Omental fat pad (tissue), 4 donors: Measurements from ENCODE around the gene KIAA0319L. TPM values are rescaled to one million over a fixed set of nuclear protein-coding genes. Genes with fewer than 3 reads are reported as not detected.
A peak's percentile ranks its signal among the peaks of the same experiment; 100 is the strongest.

ENCODE experiments used
- ATAC-seq: fragments of 150-250 bp; one replicate; pipeline ENCODE4 v1.9.1; 2016; ENCODE audit warnings: mild to moderate bottlenecking, moderate library complexity; ENCODE audit not compliant: low FRiP score
- DNase-seq: peaks from one replicate; pipeline ENCODE4 v3.0.0-alpha.2; 2019; ENCODE audit warnings: low spot score
- CTCF ChIP-seq, 3 donors: fragments of 450-650 bp; IDR thresholded peaks; one replicate each; pipeline ENCODE4 v1.5.1; 2016 to 2017; ENCODE audit warnings: antibody characterized with exemption in 3 of 3, mild to moderate bottlenecking in 3 of 3, moderate library complexity in 2 of 3
- total RNA-seq, 4 donors: library from RNA; depleted of rRNA; stranded (reverse); fragments of >200 nt; gene quantifications; one replicate each; pipeline ENCODE4 v1.1.0, GENCODE V29; 2016

Gene KIAA0319L
- total RNA-seq, 4 donors from 2014 or later: 38.1 to 99.9 (median 44.2) TPM

- TF ChIP-seq CTCF (IDR thresholded peaks at IDR 0.05): no peak
- ATAC-seq (no peak), DNase-seq (no peak)
Measured at GRCh38 chr1:35567947-35568558, 10.8 kb upstream of the KIAA0319L start.

GRCh38 chr1:35565742-35566133, 8.5 kb upstream of the KIAA0319L start:
- no peak for ATAC-seq
- no peak for DNase-seq
- no peak for TF ChIP-seq CTCF (IDR thresholded peaks at IDR 0.05)

- ATAC-seq (no peak), DNase-seq (no peak)
- no peak for TF ChIP-seq CTCF (IDR thresholded peaks at IDR 0.05)
Measured at GRCh38 chr1:35564884-35565741, 7.9 kb upstream of the KIAA0319L start.

- ATAC-seq (peak; percentile 51), DNase-seq (peak; percentile 93)
- no peak for TF ChIP-seq CTCF (IDR thresholded peaks at IDR 0.05)
Measured at GRCh38 chr1:35564037-35564883, 7.1 kb upstream of the KIAA0319L start.

- no peak for TF ChIP-seq CTCF (IDR thresholded peaks at IDR 0.05)
- DNase-seq (no peak), ATAC-seq (no peak)
Measured at GRCh38 chr1:35563166-35563565, 6.0 kb upstream of the KIAA0319L start.

- DNase-seq (no peak), ATAC-seq (no peak)
Measured at GRCh38 chr1:35561972-35562680, 4.9 kb upstream of the KIAA0319L start.

More at GRCh38 chr1:35561972-35562680, 4.9 kb upstream of the KIAA0319L start:
- no peak for TF ChIP-seq CTCF (IDR thresholded peaks at IDR 0.05)
